Measurements from ENCODE around the gene PARN. TPM values are rescaled to one million over a fixed set of nuclear protein-coding genes. Genes with fewer than 3 reads are reported as not detected.

The PARN gene
- total and polyA plus RNA-seq, 2 donors (not counting 1 experiment from before 2014, with no cell fraction given), result 26.7 to 32.9 TPM

GRCh38 chr16:14572535-14572934 is 57.5 kb downstream of the PARN start:
- DNase-seq (ENCODE audit: low read depth in 2 of 2), result no peak
- H3K9ac ChIP-seq (ENCODE audit: insufficient read depth, low read length), result no peak overlapping the region
- H3K27ac ChIP-seq (ENCODE audit: insufficient read depth, low read length), result no peak overlapping the region
- no peak overlapping the region for H3K4me3 ChIP-seq (replicated peaks in 1 of 4; ENCODE audit: control extremely low read depth in 1 of 4, insufficient read depth in 1 of 4, low read depth in 3 of 4, low read length in 4 of 4)
- TF ChIP-seq EZH2 (IDR thresholded peaks at IDR 0.05; ENCODE audit: low read length, missing control alignments) (no peak), CTCF (conservative IDR thresholded peaks at IDR 0.05 in 1 of 2, IDR thresholded peaks at IDR 0.05 in 1 of 2; ENCODE audit: low read depth in 1 of 2, low read length in 2 of 2) (no peak)
- no peaks in the 10 kb centered on the region for H3K9me3 ChIP-seq (ENCODE audit: control insufficient read depth, insufficient read depth, low read depth, low read length)
- peaks cover 2% of the 10 kb centered on the region for H3K36me3 ChIP-seq (ENCODE audit: control insufficient read depth, insufficient read depth, low read length)
- no peaks in the 10 kb centered on the region for H3K27me3 ChIP-seq (ENCODE audit: control insufficient read depth, insufficient read depth, low read length)
- H3K4me1 ChIP-seq (ENCODE audit: control insufficient read depth, extremely low read depth, insufficient read depth, low read length), result no peaks in the 10 kb centered on the region
- no peaks in the 10 kb centered on the region for H4K20me1 ChIP-seq (ENCODE audit: control insufficient read depth, extremely low read depth, insufficient read depth, low read length)
- H3K4me2 ChIP-seq (ENCODE audit: extremely low read depth, insufficient read depth, low read length), result no peak overlapping the region
- no peak overlapping the region for H2AFZ ChIP-seq (ENCODE audit: low read length)
- H3K79me2 ChIP-seq (ENCODE audit: control insufficient read depth, insufficient read depth, low read length), result no peaks in the 10 kb centered on the region

- Histone ChIP-seq H3K36me3 (ENCODE audit: control insufficient read depth, insufficient read depth, low read length) (no peaks in the 10 kb centered on the region), H3K9me3 (ENCODE audit: control insufficient read depth, insufficient read depth, low read depth, low read length) (no peaks in the 10 kb centered on the region), H3K79me2 (ENCODE audit: control insufficient read depth, insufficient read depth, low read length) (no peaks in the 10 kb centered on the region), H3K4me1 (ENCODE audit: control insufficient read depth, extremely low read depth, insufficient read depth, low read length) (no peaks in the 10 kb centered on the region), H3K4me2 (ENCODE audit: extremely low read depth, insufficient read depth, low read length) (no peak overlapping the region), H3K27ac (ENCODE audit: insufficient read depth, low read length) (no peak overlapping the region), H4K20me1 (ENCODE audit: control insufficient read depth, extremely low read depth, insufficient read depth, low read length) (no peaks in the 10 kb centered on the region), H3K27me3 (ENCODE audit: control insufficient read depth, insufficient read depth, low read length) (no peaks in the 10 kb centered on the region), H3K9ac (ENCODE audit: insufficient read depth, low read length) (no peak overlapping the region), H2AFZ (ENCODE audit: low read length) (no peak overlapping the region), H3K4me3 (replicated peaks in 1 of 4; ENCODE audit: control extremely low read depth in 1 of 4, insufficient read depth in 1 of 4, low read depth in 3 of 4, low read length in 4 of 4) (no peak overlapping the region)
- no peak for DNase-seq (ENCODE audit: low read depth in 2 of 2)
- TF ChIP-seq CTCF (conservative IDR thresholded peaks at IDR 0.05 in 1 of 2, IDR thresholded peaks at IDR 0.05 in 1 of 2; ENCODE audit: low read depth in 1 of 2, low read length in 2 of 2), result no peak
- no peak for TF ChIP-seq EZH2 (IDR thresholded peaks at IDR 0.05; ENCODE audit: low read length, missing control alignments)
Observed at GRCh38 chr16:14569213-14569612, 60.8 kb downstream of the PARN start.

- Histone ChIP-seq H3K27me3 (ENCODE audit: control insufficient read depth, insufficient read depth, low read length) (no peaks in the 10 kb centered on the region), H4K20me1 (ENCODE audit: control insufficient read depth, extremely low read depth, insufficient read depth, low read length) (no peaks in the 10 kb centered on the region), H3K9me3 (ENCODE audit: control insufficient read depth, insufficient read depth, low read depth, low read length) (no peaks in the 10 kb centered on the region), H2AFZ (ENCODE audit: low read length) (no peak overlapping the region), H3K79me2 (ENCODE audit: control insufficient read depth, insufficient read depth, low read length) (no peaks in the 10 kb centered on the region), H3K9ac (ENCODE audit: insufficient read depth, low read length) (no peak overlapping the region), H3K4me2 (ENCODE audit: extremely low read depth, insufficient read depth, low read length) (no peak overlapping the region), H3K4me1 (ENCODE audit: control insufficient read depth, extremely low read depth, insufficient read depth, low read length) (no peaks in the 10 kb centered on the region), H3K27ac (ENCODE audit: insufficient read depth, low read length) (no peak overlapping the region), H3K36me3 (ENCODE audit: control insufficient read depth, insufficient read depth, low read length) (no peaks in the 10 kb centered on the region), H3K4me3 (replicated peaks in 1 of 4; ENCODE audit: control extremely low read depth in 1 of 4, insufficient read depth in 1 of 4, low read depth in 3 of 4, low read length in 4 of 4) (no peak overlapping the region)
- TF ChIP-seq CTCF (conservative IDR thresholded peaks at IDR 0.05 in 1 of 2, IDR thresholded peaks at IDR 0.05 in 1 of 2; ENCODE audit: low read depth in 1 of 2, low read length in 2 of 2) (no peak), EZH2 (IDR thresholded peaks at IDR 0.05; ENCODE audit: low read length, missing control alignments) (no peak)
- no peak for DNase-seq (ENCODE audit: low read depth in 2 of 2)
Observed at GRCh38 chr16:14566599-14566998, 63.5 kb downstream of the PARN start.
